Measurements from ENCODE around the gene TNXB.
"Not testable (repeated sequence)": the region's sequence is repeated elsewhere in the genome, so short reads cannot be mapped to it uniquely, and the experiment has no call there.

- TF ChIP-seq EZH2 (IDR thresholded peaks at IDR 0.05; ENCODE audit: borderline replicate concordance, insufficient read depth, low read length, poor library complexity, severe bottlenecking); MXI1 (conservative IDR thresholded peaks at IDR 0.05; ENCODE audit: poor library complexity, severe bottlenecking); CTCF (IDR thresholded peaks at IDR 0.05; ENCODE audit: poor library complexity, severe bottlenecking); POLR2AphosphoS5 (IDR thresholded peaks at IDR 0.05); RAD21 (conservative IDR thresholded peaks at IDR 0.05); EP300 (conservative IDR thresholded peaks at IDR 0.05; ENCODE audit: poor library complexity, severe bottlenecking); SMC3 (conservative IDR thresholded peaks at IDR 0.05; ENCODE audit: poor library complexity); REST (IDR thresholded peaks at IDR 0.05; ENCODE audit: borderline replicate concordance); TAF1 (IDR thresholded peaks at IDR 0.05; ENCODE audit: low read depth): not testable (repeated sequence)
These were observed 35.1 kb upstream of the TNXB start for GRCh38 chr6:32144238-32144637.

All from neural cell (in vitro differentiated cells).